HCT116 (cell line): ENCODE measurements around the gene CRAT. TPM values are rescaled to one million over a fixed set of nuclear protein-coding genes. Genes with fewer than 3 reads are reported as not detected.

Experiments
- ATAC-seq: fragments of 200-7000 bp; cut with Tn5 transposase; 2 replicates; pipeline ENCODE4 v1.9.1; 2020; ENCODE audit warnings: mild to moderate bottlenecking, moderate library complexity
- BruUV-seq: library from RNA; stranded (reverse); fragments of 400-500 nt; replicated peaks from 2 replicates; lab custom pipeline; 2021; lab: Mats Ljungman, UMichigan
- CTCF ChIA-PET: fragments of 300-600 bp; sonication (Branson Sonifier 250); formaldehyde crosslinking; loops from one replicate; lab custom pipeline; 2021; ENCODE audit warnings: antibody characterized with exemption; lab: Charles Lee
- POLR2A ChIA-PET: fragments of 300-600, 350-600 bp; sonication (Branson Sonifier 250); formaldehyde crosslinking; loops from one replicate; lab custom pipeline; 2021; ENCODE audit warnings: antibody characterized with exemption; lab: Charles Lee
- RAD21 ChIA-PET, 2 experiments: fragments of 300-600 bp; sonication (Branson Sonifier 250); formaldehyde crosslinking; loops; one replicate each; lab custom pipeline; 2023; ENCODE audit warnings: low total read pairs in 2 of 2; ENCODE audit not compliant: uncharacterized antibody in 2 of 2, unreplicated experiment in 2 of 2, low non-redundant PET in 1 of 2; lab: Charles Lee
- DNase-seq: peaks from one replicate; pipeline ENCODE4 v3.0.0-alpha.2; 2010; ENCODE audit warnings: low read depth, low spot score
- H2AFZ ChIP-seq: fragments of 200-600 bp; shearing (Covaris generic), sonication (generic); 2 replicates; pipeline ENCODE4 v1.6.1; 2017; ENCODE audit warnings: low read depth, mixed run types, mixed read lengths, antibody characterized with exemption, low read length; ENCODE audit not compliant: poor library complexity, severe bottlenecking
- H3K27ac ChIP-seq: 2 replicates; pipeline ENCODE4 v1.5.1; 2012; ENCODE audit warnings: low read depth, low read length
- H3K27me3 ChIP-seq: fragments of 200-600 bp; sonication (generic); 2 replicates; pipeline ENCODE4 v1.6.1; 2016; ENCODE audit warnings: mixed run types, low read length, mixed read lengths; ENCODE audit not compliant: insufficient read depth
- H3K36me3 ChIP-seq, 2 experiments: fragments of 200-500 bp in 1 of 2; fragments of 200-600 bp in 1 of 2; sonication (Bioruptor generic) in 1 of 2; sonication (generic) in 1 of 2; 2 replicates each; pipeline versions ENCODE4 v1.5.1 to v1.6.1; 2014 to 2016; ENCODE audit warnings: low read length in 2 of 2, inconsistent platforms in 1 of 2, mixed read lengths in 1 of 2, mixed run types in 1 of 2; ENCODE audit not compliant: insufficient read depth in 2 of 2, control insufficient read depth in 1 of 2
- H3K4me1 ChIP-seq, 2 experiments: fragments of 200-600 bp in 1 of 2; sonication (generic) in 1 of 2; 2 replicates each; pipeline versions ENCODE4 v1.5.1 to v1.6.1; 2012 to 2017; ENCODE audit warnings: low read length in 2 of 2, inconsistent platforms in 1 of 2, mild to moderate bottlenecking in 1 of 2, mixed read lengths in 1 of 2, mixed run types in 1 of 2, moderate library complexity in 1 of 2; ENCODE audit not compliant: insufficient read depth in 2 of 2, control insufficient read depth in 1 of 2
- H3K4me2 ChIP-seq: fragments of 200-600 bp; sonication (generic); 2 replicates; pipeline ENCODE4 v1.6.1; 2017; ENCODE audit warnings: mixed run types, low read length, mixed read lengths
- H3K4me3 ChIP-seq, 2 experiments: fragments of 200-600 bp in 1 of 2; sonication (generic) in 1 of 2; replicated peaks in 1 of 2; 2 replicates each; pipeline ENCODE4 v1.5.1; 2011 to 2016; ENCODE audit warnings: low read length in 2 of 2, control low read depth in 1 of 2, low read depth in 1 of 2, mild to moderate bottlenecking in 1 of 2, mixed read lengths in 1 of 2, mixed run types in 1 of 2
- H3K79me2 ChIP-seq: fragments of 200-600 bp; sonication (generic); 2 replicates; pipeline ENCODE4 v1.6.1; 2017; ENCODE audit warnings: mild to moderate bottlenecking, mixed run types, low read length, moderate library complexity, mixed read lengths; ENCODE audit not compliant: insufficient read depth
- H3K9ac ChIP-seq: fragments of 200-600 bp; sonication (generic); 2 replicates; pipeline ENCODE4 v1.6.1; 2016; ENCODE audit warnings: low read length, mixed read lengths
- H3K9me2 ChIP-seq: fragments of 200-600 bp; sonication (generic), shearing (Covaris generic); 2 replicates; pipeline ENCODE4 v1.6.1; 2017; ENCODE audit warnings: mixed run types, mild to moderate bottlenecking, moderate library complexity; ENCODE audit not compliant: insufficient read depth
- H3K9me3 ChIP-seq, 2 experiments: fragments of 200-500 bp in 1 of 2; fragments of 200-600 bp in 1 of 2; sonication (Bioruptor generic) in 1 of 2; sonication (generic) in 1 of 2; 2 replicates each; pipeline ENCODE4 v1.6.1; 2014 to 2017; ENCODE audit warnings: low read length in 2 of 2, mixed read lengths in 2 of 2, inconsistent platforms in 1 of 2, low read depth in 1 of 2, mild to moderate bottlenecking in 1 of 2, mixed run types in 1 of 2, moderate library complexity in 1 of 2; ENCODE audit not compliant: control insufficient read depth in 1 of 2, insufficient read depth in 1 of 2
- H4K20me1 ChIP-seq: fragments of 200-600 bp; sonication (generic), shearing (Covaris generic); 2 replicates; pipeline ENCODE4 v1.6.1; 2017; ENCODE audit warnings: mixed run types, mild to moderate bottlenecking, moderate library complexity; ENCODE audit not compliant: insufficient read depth
- JUND ChIP-seq: IDR thresholded peaks from 2 replicates; pipeline ENCODE4 v1.6.1; 2012
- intact Hi-C: fragments of 100-400 bp; cut with micrococcal nuclease; formaldehyde crosslinking; loops from 2 replicates; pipeline ENCODE4 v1.10.0; 2022
- total RNA-seq: library from RNA; stranded (reverse); gene quantifications from one replicate; pipeline ENCODE4 v1.2.1, GENCODE V29; 2021; ENCODE audit not compliant: unreplicated experiment
- TF ChIP-seq, protein P1 (sequence below): IDR thresholded peaks from 2 replicates; pipeline ENCODE4 v1.6.1; 2012; ENCODE audit warnings: low read depth
- TF ChIP-seq, protein P2 (sequence below), 3 experiments: fragments of 200-600 bp in 1 of 3; sonication (generic) in 1 of 3; IDR thresholded peaks in 2 of 3; conservative IDR thresholded peaks in 1 of 3; 2 replicates each; pipeline ENCODE4 v1.5.1; 2012 to 2017; ENCODE audit warnings: low read depth in 2 of 3, low read length in 2 of 3, antibody characterized with exemption in 1 of 3, borderline replicate concordance in 1 of 3, control low read depth in 1 of 3, mild to moderate bottlenecking in 1 of 3, mixed read lengths in 1 of 3, mixed run types in 1 of 3, moderate library complexity in 1 of 3; ENCODE audit not compliant: insufficient read depth in 1 of 3

Gene CRAT
- total RNA-seq, 1 experiment from 2014 or later: 29.0 TPM

GRCh38 chr9:129133082-129133481 lies 22.5 kb upstream of the CRAT start:
- no peak overlapping the region for H3K4me2 ChIP-seq
- H3K79me2 ChIP-seq: no peaks in the 10 kb centered on the region
- BruUV-seq: no TSS peak
- ATAC-seq: peak; percentile 33; the same call in 1 of the 2 replicates
- intact Hi-C loops: no loop called here
- TF ChIP-seq JUND: no peak
- TF ChIP-seq, protein P1, sequence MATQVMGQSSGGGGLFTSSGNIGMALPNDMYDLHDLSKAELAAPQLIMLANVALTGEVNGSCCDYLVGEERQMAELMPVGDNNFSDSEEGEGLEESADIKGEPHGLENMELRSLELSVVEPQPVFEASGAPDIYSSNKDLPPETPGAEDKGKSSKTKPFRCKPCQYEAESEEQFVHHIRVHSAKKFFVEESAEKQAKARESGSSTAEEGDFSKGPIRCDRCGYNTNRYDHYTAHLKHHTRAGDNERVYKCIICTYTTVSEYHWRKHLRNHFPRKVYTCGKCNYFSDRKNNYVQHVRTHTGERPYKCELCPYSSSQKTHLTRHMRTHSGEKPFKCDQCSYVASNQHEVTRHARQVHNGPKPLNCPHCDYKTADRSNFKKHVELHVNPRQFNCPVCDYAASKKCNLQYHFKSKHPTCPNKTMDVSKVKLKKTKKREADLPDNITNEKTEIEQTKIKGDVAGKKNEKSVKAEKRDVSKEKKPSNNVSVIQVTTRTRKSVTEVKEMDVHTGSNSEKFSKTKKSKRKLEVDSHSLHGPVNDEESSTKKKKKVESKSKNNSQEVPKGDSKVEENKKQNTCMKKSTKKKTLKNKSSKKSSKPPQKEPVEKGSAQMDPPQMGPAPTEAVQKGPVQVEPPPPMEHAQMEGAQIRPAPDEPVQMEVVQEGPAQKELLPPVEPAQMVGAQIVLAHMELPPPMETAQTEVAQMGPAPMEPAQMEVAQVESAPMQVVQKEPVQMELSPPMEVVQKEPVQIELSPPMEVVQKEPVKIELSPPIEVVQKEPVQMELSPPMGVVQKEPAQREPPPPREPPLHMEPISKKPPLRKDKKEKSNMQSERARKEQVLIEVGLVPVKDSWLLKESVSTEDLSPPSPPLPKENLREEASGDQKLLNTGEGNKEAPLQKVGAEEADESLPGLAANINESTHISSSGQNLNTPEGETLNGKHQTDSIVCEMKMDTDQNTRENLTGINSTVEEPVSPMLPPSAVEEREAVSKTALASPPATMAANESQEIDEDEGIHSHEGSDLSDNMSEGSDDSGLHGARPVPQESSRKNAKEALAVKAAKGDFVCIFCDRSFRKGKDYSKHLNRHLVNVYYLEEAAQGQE: no peak
- TF ChIP-seq, protein P2, sequence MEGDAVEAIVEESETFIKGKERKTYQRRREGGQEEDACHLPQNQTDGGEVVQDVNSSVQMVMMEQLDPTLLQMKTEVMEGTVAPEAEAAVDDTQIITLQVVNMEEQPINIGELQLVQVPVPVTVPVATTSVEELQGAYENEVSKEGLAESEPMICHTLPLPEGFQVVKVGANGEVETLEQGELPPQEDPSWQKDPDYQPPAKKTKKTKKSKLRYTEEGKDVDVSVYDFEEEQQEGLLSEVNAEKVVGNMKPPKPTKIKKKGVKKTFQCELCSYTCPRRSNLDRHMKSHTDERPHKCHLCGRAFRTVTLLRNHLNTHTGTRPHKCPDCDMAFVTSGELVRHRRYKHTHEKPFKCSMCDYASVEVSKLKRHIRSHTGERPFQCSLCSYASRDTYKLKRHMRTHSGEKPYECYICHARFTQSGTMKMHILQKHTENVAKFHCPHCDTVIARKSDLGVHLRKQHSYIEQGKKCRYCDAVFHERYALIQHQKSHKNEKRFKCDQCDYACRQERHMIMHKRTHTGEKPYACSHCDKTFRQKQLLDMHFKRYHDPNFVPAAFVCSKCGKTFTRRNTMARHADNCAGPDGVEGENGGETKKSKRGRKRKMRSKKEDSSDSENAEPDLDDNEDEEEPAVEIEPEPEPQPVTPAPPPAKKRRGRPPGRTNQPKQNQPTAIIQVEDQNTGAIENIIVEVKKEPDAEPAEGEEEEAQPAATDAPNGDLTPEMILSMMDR (IDR thresholded peaks at IDR 0.05 in 2 of 3, conservative IDR thresholded peaks at IDR 0.05 in 1 of 3; ENCODE audit: borderline replicate concordance in 1 of 3, insufficient read depth in 1 of 3, low read depth in 2 of 3, low read length in 2 of 3): no peak
- ChIA-PET POLR2A (interaction anchor here (1.0 kb wide), 1 partner anchor 352 kb away, joined by 3 read pairs; no protein-coding TSS in a partner anchor), RAD21 (no interaction called here), CTCF (interaction anchor here (0.6 to 4.8 kb wide), 3 partner anchors 14 to 491 kb away, joined by 3 to 91 read pairs (median 6); partner anchors contain the start of gene NTMT1)
- H3K36me3 ChIP-seq: peaks cover 8 to 22% of the 10 kb centered on the region in 2 experiments; a peak in 2 of 4 replicates
- no peak overlapping the region for H3K4me3 ChIP-seq
- H3K27me3 ChIP-seq: no peaks in the 10 kb centered on the region
- DNase-seq: no peak
- H3K9ac ChIP-seq: 0 out of 2 replicates have a peak overlapping the region, but pooled peaks have one; percentile 12
- no peaks in the 10 kb centered on the region for H3K9me2 ChIP-seq
- H3K4me1 ChIP-seq: peaks cover 8 to 26% of the 10 kb centered on the region in 2 experiments
- H3K9me3 ChIP-seq: no peaks in the 10 kb centered on the region
- no peak overlapping the region for H2AFZ ChIP-seq
- no peaks in the 10 kb centered on the region for H4K20me1 ChIP-seq
- peak overlapping the region; percentile 11; the same call in 1 of the 2 replicates for H3K27ac ChIP-seq
